ENCODE data around the gene PORCN. TPM values are rescaled to one million over a fixed set of nuclear protein-coding genes. Genes with fewer than 3 reads are reported as not detected.
A peak's percentile ranks its signal among the peaks of the same experiment; 100 is the strongest.

PORCN gene
- total and polyA plus RNA-seq, 4 donors = 11.2 to 26.7 (median 19.1) TPM

DNA sequence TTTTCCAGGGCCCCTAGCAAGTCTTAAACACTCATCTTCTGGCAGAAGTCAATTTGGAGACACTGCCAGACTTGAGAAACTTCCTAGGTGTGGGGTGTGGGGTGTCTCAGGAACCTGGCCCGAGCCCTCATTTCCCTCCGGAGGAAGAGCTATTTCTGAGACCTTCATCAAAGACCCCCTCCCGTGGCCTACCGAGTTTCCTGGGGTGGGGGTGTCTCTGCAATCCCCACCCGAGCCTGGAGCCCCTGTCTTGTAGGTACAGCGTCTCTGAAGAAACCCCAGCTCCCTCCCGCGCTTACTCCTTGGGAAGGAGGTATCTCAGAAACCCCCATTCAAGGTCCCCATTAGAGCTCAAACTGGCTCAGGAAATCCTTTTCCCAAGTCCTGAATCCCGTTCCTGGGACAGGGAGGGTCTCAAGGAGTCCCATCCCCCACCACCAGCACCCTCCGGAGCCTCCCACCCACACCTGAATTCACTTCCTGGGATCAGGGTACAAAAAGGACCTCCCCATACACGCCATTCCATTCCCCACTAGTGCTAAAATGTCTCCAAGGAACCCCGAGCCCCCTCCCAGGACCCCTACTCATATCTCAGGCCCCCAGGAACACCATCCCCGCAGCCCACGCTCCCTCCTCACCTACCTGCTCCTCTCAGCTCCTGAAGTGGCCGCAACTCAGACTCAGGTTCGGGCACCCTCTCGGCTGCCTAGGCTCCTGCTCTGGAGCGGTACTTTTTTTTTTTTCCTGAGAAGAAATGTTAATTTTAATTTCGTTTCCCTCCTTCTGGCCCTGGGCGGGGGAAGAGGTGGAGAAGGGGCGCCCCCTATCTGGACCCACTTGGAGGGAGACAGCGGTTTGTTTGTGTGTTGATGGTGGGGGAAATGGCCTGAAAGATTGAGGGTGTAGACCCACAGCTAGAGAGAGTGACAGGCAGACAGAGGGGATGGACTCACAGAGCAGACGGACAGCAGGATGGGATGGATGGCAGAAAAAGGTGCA, 39.8 kb upstream of the PORCN start:
- H3K4me3 ChIP-seq (ENCODE audit: low read depth, low read length) = no peak overlapping the region
- no peak for DNase-seq (ENCODE audit: low read depth in 4 of 6, low spot score in 6 of 6)

DNA sequence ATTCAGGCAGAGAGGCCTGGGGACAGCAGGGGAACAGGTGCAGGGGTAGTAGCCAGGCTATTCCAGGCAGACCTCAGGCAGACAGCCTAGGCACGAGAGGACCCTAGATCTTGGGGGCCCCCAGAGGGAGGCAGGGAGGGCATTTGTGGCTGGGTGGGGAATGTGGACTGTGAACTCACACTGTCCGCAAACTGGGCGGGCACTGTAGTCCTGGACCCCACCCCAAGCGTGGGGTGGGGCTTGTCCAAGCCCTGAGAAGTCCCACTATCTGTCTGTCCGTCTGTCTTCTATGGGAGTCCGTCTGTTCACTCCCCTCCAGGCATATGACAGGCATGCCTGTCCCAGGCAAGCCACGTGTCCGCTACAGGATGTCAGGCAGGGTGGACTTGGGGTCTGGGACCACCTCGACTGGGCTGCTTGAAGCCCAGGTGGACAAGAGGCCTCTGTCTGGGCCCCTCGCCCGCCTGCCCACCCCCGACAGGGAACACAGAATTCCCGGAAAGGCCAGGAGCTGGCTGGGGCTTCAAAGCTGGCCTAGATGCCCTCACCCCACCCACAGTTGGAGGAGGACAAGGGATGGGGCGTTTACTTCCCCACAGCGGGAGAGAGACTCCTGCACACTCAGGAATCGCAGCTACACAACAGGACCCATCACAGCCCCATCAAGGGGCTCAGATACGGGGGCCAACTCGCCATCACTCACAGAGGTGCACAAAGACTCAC, 38.5 kb upstream of the PORCN start, which contains the start of gene SLC38A5:
Gene SLC38A5, minus strand, starts transcription at position 151 of the 723 bp plus-strand sequence. CDS start 2,336 bp downstream, outside the sequence.
- 75% methylated on average over 18 of the region's 18 CpGs for WGBS (ENCODE audit: insufficient coverage)

More for the DNA sequence above, 39.8 kb upstream of the PORCN start:
- Histone ChIP-seq H3K27me3 (ENCODE audit: control insufficient read depth, insufficient read depth, low read length) (no peaks in the 10 kb centered on the region), H3K9me3 (ENCODE audit: control insufficient read depth, insufficient read depth, low read length) (no peaks in the 10 kb centered on the region), H3K4me1 (ENCODE audit: control insufficient read depth, insufficient read depth, low read length) (peaks cover 18% of the 10 kb centered on the region), H3K36me3 (ENCODE audit: control insufficient read depth, insufficient read depth, low read length) (no peaks in the 10 kb centered on the region), H3K27ac (ENCODE audit: low read depth, low read length) (no peak overlapping the region)
- WGBS (ENCODE audit: insufficient coverage) = 36% methylated on average over 14 of the region's 23 CpGs

DNA sequence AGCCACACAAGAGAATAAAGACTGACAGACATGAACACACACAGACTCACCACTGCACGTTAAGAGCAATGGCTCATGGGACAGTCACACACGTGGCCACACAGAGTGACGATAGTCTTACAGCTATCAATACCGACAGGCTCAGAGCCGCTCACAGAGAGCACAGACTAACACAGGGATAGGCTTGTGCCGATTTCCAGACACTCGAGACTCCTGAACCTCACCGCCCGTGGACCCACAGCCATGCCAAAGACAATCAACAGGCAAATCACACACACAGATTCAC, 38.0 kb upstream of the PORCN start:
- 71% methylated on average over 9 of the region's 9 CpGs for WGBS (ENCODE audit: insufficient coverage)
- Histone ChIP-seq H3K36me3 (ENCODE audit: control insufficient read depth, insufficient read depth, low read length) (no peaks in the 10 kb centered on the region), H3K4me3 (ENCODE audit: low read depth, low read length) (no peak overlapping the region), H3K9me3 (ENCODE audit: control insufficient read depth, insufficient read depth, low read length) (no peaks in the 10 kb centered on the region), H3K4me1 (ENCODE audit: control insufficient read depth, insufficient read depth, low read length) (peaks cover 18% of the 10 kb centered on the region), H3K27me3 (ENCODE audit: control insufficient read depth, insufficient read depth, low read length) (no peaks in the 10 kb centered on the region), H3K27ac (ENCODE audit: low read depth, low read length) (no peak overlapping the region)
- no peak for DNase-seq (ENCODE audit: low read depth in 4 of 6, low spot score in 6 of 6)

More for the DNA sequence above, 38.5 kb upstream of the PORCN start, which contains the start of gene SLC38A5:
- no peak within 1 kb of the TSS for H3K27ac ChIP-seq (ENCODE audit: low read depth, low read length)
- no peaks in the 10 kb centered on the region for H3K36me3 ChIP-seq (ENCODE audit: control insufficient read depth, insufficient read depth, low read length)
- H3K27me3 ChIP-seq (ENCODE audit: control insufficient read depth, insufficient read depth, low read length) = no peaks in the 10 kb centered on the region
- no peak for DNase-seq (ENCODE audit: low read depth in 4 of 6, low spot score in 6 of 6)
- H3K4me3 ChIP-seq (ENCODE audit: low read depth, low read length) = no peak within 1 kb of the TSS
- peaks cover 18% of the 10 kb centered on the region for H3K4me1 ChIP-seq (ENCODE audit: control insufficient read depth, insufficient read depth, low read length)
- H3K9me3 ChIP-seq (ENCODE audit: control insufficient read depth, insufficient read depth, low read length) = no peaks in the 10 kb centered on the region

DNA sequence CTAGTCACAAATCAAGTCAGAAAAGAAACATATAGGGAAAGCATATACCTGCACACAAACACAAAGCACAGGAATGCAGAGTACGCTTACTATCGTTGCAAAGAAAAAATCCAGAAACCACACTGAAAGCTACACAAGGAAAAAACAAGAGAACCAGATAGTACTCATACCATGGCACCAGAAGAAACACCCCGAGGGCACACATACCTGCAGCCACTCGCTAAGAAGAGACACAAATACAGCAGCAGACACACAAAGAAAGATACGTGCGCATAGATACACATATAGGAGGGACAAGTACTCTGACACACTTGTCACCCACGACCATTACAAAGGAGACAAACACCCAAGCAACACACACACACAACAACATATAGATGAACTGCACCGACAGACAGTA, 37.3 kb upstream of the PORCN start:
- Histone ChIP-seq H3K36me3 (ENCODE audit: control insufficient read depth, insufficient read depth, low read length) (no peaks in the 10 kb centered on the region), H3K4me1 (ENCODE audit: control insufficient read depth, insufficient read depth, low read length) (peaks cover 18% of the 10 kb centered on the region), H3K27ac (ENCODE audit: low read depth, low read length) (no peak overlapping the region), H3K27me3 (ENCODE audit: control insufficient read depth, insufficient read depth, low read length) (no peaks in the 10 kb centered on the region), H3K4me3 (ENCODE audit: low read depth, low read length) (no peak overlapping the region), H3K9me3 (ENCODE audit: control insufficient read depth, insufficient read depth, low read length) (no peaks in the 10 kb centered on the region)
- WGBS (ENCODE audit: insufficient coverage) = 82% methylated on average over 5 of the region's 8 CpGs
- no peak for DNase-seq (ENCODE audit: low read depth in 4 of 6, low spot score in 6 of 6)

DNA sequence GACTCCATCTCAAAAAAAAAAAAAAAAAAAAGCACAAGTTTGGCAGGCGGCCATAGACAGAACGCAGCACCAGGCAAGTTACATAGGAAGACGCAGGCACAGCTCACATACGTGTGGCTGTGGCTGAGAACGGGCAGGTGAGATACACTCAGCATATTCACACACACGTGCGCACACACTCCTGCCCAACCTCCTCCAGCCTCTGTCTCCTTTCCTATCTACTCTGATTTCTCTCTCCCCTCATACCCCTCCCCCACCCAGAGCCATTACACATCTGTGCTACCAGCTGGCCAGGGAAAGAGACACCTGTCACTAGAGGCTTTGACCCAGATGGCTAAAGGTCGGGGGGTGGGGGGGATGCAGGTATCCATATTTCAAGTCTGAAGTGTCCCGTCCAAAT, 36.6 kb upstream of the PORCN start:
- DNase-seq (ENCODE audit: low read depth in 4 of 6, low spot score in 6 of 6) = peak in 1 of 6 donors; percentile 3
- no peaks in the 10 kb centered on the region for H3K27me3 ChIP-seq (ENCODE audit: control insufficient read depth, insufficient read depth, low read length)
- H3K4me1 ChIP-seq (ENCODE audit: control insufficient read depth, insufficient read depth, low read length) = peaks cover 17% of the 10 kb centered on the region
- 80% methylated on average over 7 of the region's 9 CpGs for WGBS (ENCODE audit: insufficient coverage)
- no peaks in the 10 kb centered on the region for H3K36me3 ChIP-seq (ENCODE audit: control insufficient read depth, insufficient read depth, low read length)
- H3K4me3 ChIP-seq (ENCODE audit: low read depth, low read length) = no peak overlapping the region
- no peak overlapping the region for H3K27ac ChIP-seq (ENCODE audit: low read depth, low read length)
- no peaks in the 10 kb centered on the region for H3K9me3 ChIP-seq (ENCODE audit: control insufficient read depth, insufficient read depth, low read length)

DNA sequence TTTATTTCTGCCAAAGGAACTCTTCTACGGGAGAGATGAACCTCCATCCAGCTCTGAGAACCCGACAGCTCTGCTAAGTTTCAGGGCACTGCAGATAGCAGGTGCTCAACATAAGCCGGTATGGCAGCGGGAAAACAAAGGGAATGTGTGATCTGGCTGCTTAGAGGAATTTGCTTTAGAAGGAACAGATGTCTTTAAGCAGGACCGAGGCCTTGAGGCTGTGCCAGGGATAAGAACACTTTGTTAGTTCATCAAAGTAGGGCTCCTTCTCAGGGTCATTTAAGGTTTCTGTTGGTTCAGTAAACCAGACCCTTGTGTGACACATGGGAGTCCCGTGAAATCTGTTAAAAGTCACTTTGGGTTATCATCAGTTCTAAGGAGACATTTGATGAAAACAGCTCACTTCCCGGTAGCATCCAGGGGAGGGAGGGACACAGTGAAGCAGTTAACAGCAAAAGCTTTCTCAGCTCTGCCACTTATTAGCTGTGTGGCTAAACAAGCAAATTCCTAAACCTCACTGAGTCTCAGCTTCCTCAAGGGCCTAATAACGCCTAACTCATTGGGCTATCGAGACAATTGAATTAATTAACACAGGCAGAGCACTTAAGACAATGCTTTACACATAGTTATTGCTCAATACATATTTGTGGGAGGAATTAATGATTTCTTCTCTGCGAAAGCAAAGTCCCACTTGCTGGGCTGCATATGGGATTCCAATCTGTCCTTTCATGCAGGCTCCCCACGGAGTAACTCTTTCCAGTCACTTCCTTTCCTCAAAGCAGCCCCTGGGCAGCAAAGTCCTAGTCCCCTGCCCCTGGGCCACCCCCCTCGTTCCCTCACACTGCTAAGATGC, 35.7 kb upstream of the PORCN start:
- Histone ChIP-seq H3K36me3 (ENCODE audit: control insufficient read depth, insufficient read depth, low read length) (no peaks in the 10 kb centered on the region), H3K4me1 (ENCODE audit: control insufficient read depth, insufficient read depth, low read length) (peaks cover 11% of the 10 kb centered on the region), H3K4me3 (ENCODE audit: low read depth, low read length) (no peak overlapping the region), H3K9me3 (ENCODE audit: control insufficient read depth, insufficient read depth, low read length) (no peaks in the 10 kb centered on the region), H3K27ac (ENCODE audit: low read depth, low read length) (no peak overlapping the region), H3K27me3 (ENCODE audit: control insufficient read depth, insufficient read depth, low read length) (no peaks in the 10 kb centered on the region)
- peak in 2 of 6 donors; percentile 43 to 51 for DNase-seq (ENCODE audit: low read depth in 4 of 6, low spot score in 6 of 6)
- WGBS (ENCODE audit: insufficient coverage) = 44% methylated on average over 10 of the region's 12 CpGs

DNA sequence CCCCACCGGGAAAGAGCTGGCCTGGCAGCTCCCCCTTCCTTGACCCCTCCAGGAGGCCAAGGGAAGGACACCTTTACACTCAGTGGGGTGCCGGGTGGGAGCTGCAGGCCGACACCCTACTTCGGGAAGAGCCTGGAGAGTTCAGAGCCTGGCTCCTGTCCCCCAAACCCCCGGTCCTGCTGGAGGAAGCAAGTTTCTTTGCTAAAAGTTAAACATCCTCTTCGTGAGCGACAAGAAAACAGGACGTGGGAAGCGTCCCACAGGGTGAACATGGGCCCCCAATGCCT, 35.1 kb upstream of the PORCN start:
- Histone ChIP-seq H3K27me3 (ENCODE audit: control insufficient read depth, insufficient read depth, low read length) (no peaks in the 10 kb centered on the region), H3K36me3 (ENCODE audit: control insufficient read depth, insufficient read depth, low read length) (peaks cover 4% of the 10 kb centered on the region), H3K27ac (ENCODE audit: low read depth, low read length) (no peak overlapping the region), H3K4me1 (ENCODE audit: control insufficient read depth, insufficient read depth, low read length) (peaks cover 11% of the 10 kb centered on the region), H3K4me3 (ENCODE audit: low read depth, low read length) (no peak overlapping the region), H3K9me3 (ENCODE audit: control insufficient read depth, insufficient read depth, low read length) (no peaks in the 10 kb centered on the region)
- no peak for DNase-seq (ENCODE audit: low read depth in 4 of 6, low spot score in 6 of 6)
- WGBS (ENCODE audit: insufficient coverage) = 54% methylated on average over 9 of the region's 9 CpGs

DNA sequence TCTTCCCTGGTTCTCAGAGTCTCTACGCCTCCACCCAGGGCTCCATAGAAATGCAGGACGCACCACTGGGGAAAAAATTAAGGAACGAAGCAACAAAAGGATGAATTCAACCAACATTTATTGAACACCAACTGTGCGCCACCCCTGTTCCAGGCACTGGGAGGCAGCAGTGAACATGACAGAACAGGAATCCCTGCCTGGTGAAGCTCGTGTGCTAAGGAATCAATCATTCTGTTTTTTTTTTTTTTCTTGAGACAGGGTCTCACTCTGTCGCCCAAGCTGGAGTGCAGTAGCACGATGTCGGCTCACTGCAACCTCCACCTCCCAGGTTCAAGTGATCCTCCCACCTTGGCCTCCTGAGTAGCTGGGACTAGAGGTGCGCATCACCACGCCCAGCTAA, 34.7 kb upstream of the PORCN start:
- no peaks in the 10 kb centered on the region for H3K9me3 ChIP-seq (ENCODE audit: control insufficient read depth, insufficient read depth, low read length)
- peaks cover 9% of the 10 kb centered on the region for H3K36me3 ChIP-seq (ENCODE audit: control insufficient read depth, insufficient read depth, low read length)
- no peak overlapping the region for H3K27ac ChIP-seq (ENCODE audit: low read depth, low read length)
- WGBS (ENCODE audit: insufficient coverage) = 48% methylated on average over 6 of the region's 10 CpGs
- DNase-seq (ENCODE audit: low read depth in 4 of 6, low spot score in 6 of 6) = peak in 1 of 6 donors; percentile 20
- no peak overlapping the region for H3K4me3 ChIP-seq (ENCODE audit: low read depth, low read length)
- peaks cover 11% of the 10 kb centered on the region for H3K4me1 ChIP-seq (ENCODE audit: control insufficient read depth, insufficient read depth, low read length)
- H3K27me3 ChIP-seq (ENCODE audit: control insufficient read depth, insufficient read depth, low read length) = no peaks in the 10 kb centered on the region

DNA sequence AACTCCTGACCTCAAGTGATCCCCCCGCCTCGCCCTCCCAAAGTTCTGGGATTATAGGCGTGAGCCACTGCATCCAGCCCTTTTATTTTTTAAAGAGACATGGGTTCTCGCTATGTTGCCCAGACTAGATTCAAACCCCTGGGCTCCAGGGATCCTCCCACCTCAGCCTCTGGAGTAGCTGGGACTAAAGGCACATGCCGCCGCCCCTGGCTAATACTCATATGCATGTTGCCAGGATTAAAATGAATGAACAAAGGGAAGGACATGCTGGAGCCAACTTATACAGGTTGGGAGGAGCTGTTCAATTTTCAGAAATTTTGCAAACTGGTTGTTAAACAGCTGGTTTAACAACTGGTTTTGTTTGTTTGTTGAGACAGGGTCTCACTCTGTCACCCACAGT, 34.2 kb upstream of the PORCN start:
- 87% methylated on average over 6 of the region's 6 CpGs for WGBS (ENCODE audit: insufficient coverage)
- H3K27ac ChIP-seq (ENCODE audit: low read depth, low read length) = no peak overlapping the region

More for the DNA sequence above, 34.2 kb upstream of the PORCN start:
- H3K4me3 ChIP-seq (ENCODE audit: low read depth, low read length) = no peak overlapping the region
- no peaks in the 10 kb centered on the region for H3K27me3 ChIP-seq (ENCODE audit: control insufficient read depth, insufficient read depth, low read length)
- no peak for DNase-seq (ENCODE audit: low read depth in 4 of 6, low spot score in 6 of 6)
- H3K36me3 ChIP-seq (ENCODE audit: control insufficient read depth, insufficient read depth, low read length) = peaks cover 9% of the 10 kb centered on the region
- peaks cover 11% of the 10 kb centered on the region for H3K4me1 ChIP-seq (ENCODE audit: control insufficient read depth, insufficient read depth, low read length)
- no peaks in the 10 kb centered on the region for H3K9me3 ChIP-seq (ENCODE audit: control insufficient read depth, insufficient read depth, low read length)
